LNCAP (cell line): ENCODE data around the gene MRTFB.
A peak's percentile ranks its signal among the peaks of the same experiment; 100 is the strongest.

Experiments
- TF ChIP-seq, protein P1 (sequence below): fragments of 450-650 bp; IDR thresholded peaks from 2 replicates; pipeline ENCODE4 v1.5.1; 2017; ENCODE audit warnings: mild to moderate bottlenecking

The MRTFB gene

DNA sequence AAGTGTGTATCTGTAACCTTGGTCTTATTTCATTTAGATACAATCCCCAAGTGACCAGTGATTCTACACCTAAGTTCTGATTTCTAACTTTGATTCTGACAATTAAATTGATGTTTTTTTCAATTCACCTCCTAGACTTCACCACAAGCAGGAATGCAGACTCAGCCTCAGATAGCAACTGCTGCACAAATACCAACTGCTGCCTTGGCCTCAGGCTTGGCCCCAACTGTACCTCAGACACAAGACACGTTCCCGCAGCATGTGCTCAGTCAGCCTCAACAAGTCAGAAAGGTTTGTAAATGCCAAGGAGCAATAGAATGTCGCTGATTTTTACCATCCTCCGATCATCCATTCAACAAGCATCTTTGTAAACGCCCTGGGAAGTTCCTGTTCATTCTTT is 177.7 kb downstream of the MRTFB start:
- TF ChIP-seq, protein P1, sequence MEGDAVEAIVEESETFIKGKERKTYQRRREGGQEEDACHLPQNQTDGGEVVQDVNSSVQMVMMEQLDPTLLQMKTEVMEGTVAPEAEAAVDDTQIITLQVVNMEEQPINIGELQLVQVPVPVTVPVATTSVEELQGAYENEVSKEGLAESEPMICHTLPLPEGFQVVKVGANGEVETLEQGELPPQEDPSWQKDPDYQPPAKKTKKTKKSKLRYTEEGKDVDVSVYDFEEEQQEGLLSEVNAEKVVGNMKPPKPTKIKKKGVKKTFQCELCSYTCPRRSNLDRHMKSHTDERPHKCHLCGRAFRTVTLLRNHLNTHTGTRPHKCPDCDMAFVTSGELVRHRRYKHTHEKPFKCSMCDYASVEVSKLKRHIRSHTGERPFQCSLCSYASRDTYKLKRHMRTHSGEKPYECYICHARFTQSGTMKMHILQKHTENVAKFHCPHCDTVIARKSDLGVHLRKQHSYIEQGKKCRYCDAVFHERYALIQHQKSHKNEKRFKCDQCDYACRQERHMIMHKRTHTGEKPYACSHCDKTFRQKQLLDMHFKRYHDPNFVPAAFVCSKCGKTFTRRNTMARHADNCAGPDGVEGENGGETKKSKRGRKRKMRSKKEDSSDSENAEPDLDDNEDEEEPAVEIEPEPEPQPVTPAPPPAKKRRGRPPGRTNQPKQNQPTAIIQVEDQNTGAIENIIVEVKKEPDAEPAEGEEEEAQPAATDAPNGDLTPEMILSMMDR, result no peak

DNA sequence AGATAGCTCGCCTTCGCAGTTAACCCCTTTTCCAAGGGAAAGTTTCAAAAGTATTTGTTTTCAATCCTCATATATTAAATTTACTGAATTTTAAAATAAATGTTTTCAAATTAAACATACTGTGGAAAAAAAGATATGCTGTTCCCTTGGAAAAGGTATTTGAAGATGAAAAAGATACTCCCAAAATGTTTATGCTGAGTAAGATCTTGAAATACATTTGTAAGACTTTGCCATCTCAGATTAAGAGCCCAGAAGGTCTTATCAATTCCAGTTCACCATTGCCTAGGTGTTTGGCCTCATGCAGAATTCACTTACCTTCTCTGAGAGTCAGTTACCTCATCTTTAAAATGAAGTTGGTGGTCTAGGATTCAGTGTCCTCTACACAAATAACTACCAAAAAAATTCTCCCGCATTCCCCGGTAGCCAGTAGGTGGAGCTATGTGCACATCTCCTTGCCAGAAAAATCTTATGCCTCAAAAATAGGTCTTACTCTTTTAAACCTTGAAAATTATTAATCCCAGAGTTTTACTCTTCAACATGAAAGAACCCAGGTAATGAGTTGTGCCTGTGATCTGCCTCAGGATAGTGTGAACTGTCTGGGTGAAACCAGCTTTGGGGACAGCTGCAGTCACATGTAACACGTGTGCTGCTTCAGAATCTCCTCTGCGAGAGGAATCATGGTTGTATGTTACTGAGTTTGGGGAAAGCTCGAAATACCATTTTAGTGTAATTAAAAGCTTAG is 178.3 kb downstream of the MRTFB start:
- TF ChIP-seq, protein P1, result peak; percentile 95

DNA sequence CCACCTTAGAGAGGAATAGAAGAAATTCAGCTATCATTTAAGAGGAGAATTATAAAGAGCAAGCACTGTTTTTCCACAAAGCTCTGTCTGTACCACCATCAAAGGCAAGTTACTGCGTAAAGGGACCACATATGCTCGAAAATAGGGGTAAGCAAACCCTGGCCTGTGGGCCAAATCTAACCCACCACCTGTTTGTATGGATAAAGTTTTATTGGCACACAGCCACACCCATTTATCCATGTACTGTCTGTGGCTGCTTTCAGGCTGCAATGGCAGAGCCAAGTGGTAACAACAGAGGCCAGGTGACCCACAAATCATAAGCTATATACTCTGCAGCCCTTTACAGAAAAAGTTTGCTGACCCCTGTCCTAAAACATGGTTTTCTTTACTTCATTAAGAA is 180.3 kb downstream of the MRTFB start:
- TF ChIP-seq, protein P1, result no peak

DNA sequence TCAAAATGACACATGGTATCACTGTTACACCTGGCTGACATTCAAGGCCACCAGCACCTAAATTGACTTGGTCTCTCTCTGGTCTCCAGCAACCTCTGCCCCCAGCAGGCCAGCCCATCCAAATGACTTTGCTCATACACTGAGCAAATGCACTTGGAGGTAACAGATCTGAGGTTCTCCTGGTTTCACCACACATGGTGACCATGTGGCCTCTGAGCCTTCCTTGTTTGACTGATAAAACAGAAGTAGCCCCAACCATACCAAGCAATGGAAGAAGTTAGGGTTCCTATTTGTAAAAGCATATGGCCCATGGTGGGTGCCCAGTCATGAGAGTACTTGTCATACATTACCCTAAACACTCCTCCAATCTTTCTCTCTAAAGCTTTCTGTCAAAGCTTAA is 181.7 kb downstream of the MRTFB start:
- TF ChIP-seq, protein P1, result no peak

DNA sequence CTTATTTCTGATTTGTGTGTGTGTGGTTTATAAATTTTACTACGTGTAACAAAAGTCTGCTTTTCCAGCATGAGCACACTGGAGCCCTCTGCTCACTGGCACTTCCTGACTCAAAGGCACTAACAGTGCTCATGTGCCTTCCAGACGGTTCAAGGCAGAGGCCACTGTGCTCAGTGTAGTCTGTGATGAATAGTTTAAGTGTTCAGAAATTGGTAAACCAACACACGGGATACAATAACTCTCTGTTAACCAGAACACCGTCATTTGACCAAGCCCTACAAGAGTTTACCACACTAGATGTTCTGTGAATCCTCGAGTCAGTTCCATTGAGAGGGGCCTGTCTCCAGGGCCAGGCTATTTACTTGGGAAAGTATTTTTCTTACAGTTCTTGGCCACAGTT is 191.9 kb downstream of the MRTFB start:
- TF ChIP-seq, protein P1, result no peak

DNA sequence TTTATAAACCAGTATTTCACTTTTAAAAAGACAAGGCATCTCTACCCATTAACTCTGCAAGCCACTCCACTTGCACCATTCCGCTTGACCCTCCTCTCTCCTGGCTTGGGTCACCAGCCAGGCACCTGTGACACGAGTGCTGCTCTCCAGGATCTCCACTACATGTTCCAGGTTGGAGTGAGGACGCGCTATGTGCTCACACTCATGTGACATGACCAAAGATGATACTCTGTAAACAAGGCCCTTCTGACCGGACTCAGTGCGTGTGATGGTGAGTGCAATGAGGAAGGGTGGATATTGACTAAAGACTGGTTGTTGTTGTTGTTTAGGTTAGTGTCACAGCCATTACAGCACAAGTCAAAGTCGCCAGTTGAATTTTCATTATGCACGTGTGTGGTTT is 192.7 kb downstream of the MRTFB start:
- TF ChIP-seq, protein P1, result no peak

DNA sequence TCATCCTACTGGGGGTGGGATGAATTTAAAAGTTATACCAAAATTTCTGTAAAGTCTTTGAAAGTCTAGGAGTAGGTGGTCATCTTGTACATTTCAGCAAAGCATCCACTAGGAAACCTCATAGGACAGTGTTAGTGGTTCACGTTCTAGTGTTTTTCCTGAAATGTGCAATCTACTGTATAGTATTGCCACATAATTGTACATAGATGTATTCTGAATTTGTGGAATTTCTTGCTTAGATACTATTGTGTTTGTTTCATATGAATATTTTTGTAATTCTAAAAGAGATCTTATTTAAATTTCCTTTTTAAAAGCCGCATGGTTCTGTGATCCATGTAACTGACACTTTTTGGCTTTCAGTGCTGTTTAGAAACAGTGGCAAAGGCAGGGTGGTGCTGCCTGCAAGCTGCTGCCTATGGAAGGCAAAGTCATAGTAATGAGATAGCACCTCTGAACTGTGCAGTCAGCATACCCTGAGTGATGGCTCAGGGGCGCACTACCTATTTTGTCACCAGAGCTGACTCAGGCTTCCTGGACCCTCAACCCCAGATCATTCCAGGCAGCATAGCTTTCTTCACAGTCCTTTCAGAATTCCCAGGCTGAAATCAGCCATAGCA is 193.3 kb downstream of the MRTFB start:
- TF ChIP-seq, protein P1, result no peak
